AG04449 (cell line): ENCODE measurements around the gene HTT.
A peak's percentile ranks its signal among the peaks of the same experiment; 100 is the strongest.
"Not testable (repeated sequence)": the region's sequence is repeated elsewhere in the genome, so short reads cannot be mapped to it uniquely, and the experiment has no call there.

ENCODE experiments used
- CTCF ChIA-PET: fragments of 350-600 bp; formaldehyde crosslinking; extraction: SDS; loops from one replicate; lab custom pipeline; 2021; ENCODE audit warnings: antibody characterized with exemption; lab: Yijun Ruan, JAX
- POLR2A ChIA-PET: fragments of 400-600, 350-600 bp; formaldehyde crosslinking; extraction: SDS; loops from one replicate; lab custom pipeline; 2020; ENCODE audit warnings: antibody characterized with exemption, inconsistent platforms; lab: Yijun Ruan, JAX
- DNase-seq: peaks from one replicate; pipeline ENCODE4 v3.0.0-alpha.2; 2010; ENCODE audit warnings: low read depth, low spot score
- H3K4me3 ChIP-seq: 2 replicates; pipeline ENCODE4 v1.5.1; 2011; ENCODE audit warnings: low read depth, mild to moderate bottlenecking, control low read depth, low read length
- TF ChIP-seq, protein P1 (sequence below): IDR thresholded peaks from one replicate; pipeline ENCODE4 v1.5.1; 2011; ENCODE audit warnings: mild to moderate bottlenecking, moderate library complexity, low read length, control low read depth, inconsistent platforms; ENCODE audit not compliant: insufficient read depth; ENCODE audit errors: missing control alignments

Gene HTT

DNA sequence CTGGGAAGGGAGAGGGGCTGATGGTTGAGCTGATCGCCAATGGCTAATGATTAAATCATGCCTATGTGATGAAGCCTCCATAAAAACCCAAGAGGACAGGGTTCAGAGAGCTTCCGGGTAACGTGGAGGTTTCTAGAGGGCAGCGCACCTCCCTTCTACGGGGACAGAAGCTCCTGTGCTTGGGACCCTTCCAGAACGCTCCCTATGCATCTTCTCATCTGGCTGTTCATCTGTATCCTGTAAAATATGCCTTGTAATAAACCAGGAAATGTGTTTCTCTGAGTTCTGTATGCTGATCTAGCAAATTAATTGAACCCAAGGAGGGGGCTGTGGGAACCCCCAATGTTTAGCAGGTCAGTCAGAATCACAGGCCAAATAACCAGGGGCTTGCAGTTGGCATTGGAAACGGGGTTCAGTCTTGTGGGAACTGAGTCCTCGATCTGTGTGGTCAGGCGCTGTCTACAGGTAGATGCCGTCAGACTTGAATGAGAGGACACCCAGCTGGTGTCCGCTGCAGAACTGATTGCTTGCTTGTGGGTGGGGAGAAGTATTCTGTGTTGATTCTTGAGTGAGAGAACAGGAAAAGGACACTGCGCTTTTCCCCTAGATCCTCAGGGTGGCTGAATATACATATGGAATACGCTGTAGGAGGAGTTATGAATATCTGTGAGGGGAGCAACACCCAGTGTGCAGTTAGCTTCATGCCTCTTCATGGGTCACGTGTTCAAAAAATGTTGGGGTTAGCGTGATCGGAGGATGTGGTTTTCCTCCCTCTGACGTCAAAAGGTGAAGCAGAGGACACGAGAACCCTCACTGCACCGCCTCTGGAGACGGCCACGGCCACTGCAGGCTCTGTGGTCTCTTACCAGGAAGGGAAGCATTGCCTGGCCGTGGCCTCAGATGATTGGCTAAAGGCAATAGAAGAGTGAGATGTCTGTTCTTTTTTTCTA is 29.3 kb upstream of the HTT start:
- peak; percentile 36 for DNase-seq
- ChIA-PET POLR2A (no interaction called here), CTCF (interaction anchor here (0.9 to 5.4 kb wide), 6 partner anchors 8 to 75 kb away, joined by 3 to 31 read pairs (median 4); no protein-coding TSS in a partner anchor)
- TF ChIP-seq, protein P1, sequence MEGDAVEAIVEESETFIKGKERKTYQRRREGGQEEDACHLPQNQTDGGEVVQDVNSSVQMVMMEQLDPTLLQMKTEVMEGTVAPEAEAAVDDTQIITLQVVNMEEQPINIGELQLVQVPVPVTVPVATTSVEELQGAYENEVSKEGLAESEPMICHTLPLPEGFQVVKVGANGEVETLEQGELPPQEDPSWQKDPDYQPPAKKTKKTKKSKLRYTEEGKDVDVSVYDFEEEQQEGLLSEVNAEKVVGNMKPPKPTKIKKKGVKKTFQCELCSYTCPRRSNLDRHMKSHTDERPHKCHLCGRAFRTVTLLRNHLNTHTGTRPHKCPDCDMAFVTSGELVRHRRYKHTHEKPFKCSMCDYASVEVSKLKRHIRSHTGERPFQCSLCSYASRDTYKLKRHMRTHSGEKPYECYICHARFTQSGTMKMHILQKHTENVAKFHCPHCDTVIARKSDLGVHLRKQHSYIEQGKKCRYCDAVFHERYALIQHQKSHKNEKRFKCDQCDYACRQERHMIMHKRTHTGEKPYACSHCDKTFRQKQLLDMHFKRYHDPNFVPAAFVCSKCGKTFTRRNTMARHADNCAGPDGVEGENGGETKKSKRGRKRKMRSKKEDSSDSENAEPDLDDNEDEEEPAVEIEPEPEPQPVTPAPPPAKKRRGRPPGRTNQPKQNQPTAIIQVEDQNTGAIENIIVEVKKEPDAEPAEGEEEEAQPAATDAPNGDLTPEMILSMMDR: no peak
- H3K4me3 ChIP-seq: no peak overlapping the region

DNA sequence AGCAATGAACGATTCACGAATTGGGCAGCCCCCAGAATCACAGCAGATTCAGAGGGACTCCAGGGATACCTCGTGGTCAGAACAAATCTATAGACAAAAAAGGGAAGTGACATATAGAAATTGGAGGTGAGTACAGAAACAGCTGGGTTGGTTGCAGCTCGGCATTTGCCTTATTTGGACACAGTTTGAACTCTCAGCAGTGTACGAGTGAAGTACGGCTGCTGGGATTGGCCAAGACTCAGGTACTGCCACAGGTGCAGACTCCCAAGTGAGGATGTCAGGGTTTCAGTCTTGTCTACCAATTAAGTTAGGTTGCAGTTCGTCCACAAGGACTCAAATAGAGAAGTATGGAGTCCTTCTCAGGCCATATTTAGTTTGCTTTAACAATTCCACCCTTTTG is 28.3 kb upstream of the HTT start:
- ChIA-PET POLR2A (no interaction called here), CTCF (interaction anchor here (0.9 to 5.4 kb wide), 9 partner anchors 9 to 90 kb away, joined by 3 to 31 read pairs (median 4); no protein-coding TSS in a partner anchor)
- no peak overlapping the region for H3K4me3 ChIP-seq
- TF ChIP-seq, protein P1: no peak
- no peak for DNase-seq

DNA sequence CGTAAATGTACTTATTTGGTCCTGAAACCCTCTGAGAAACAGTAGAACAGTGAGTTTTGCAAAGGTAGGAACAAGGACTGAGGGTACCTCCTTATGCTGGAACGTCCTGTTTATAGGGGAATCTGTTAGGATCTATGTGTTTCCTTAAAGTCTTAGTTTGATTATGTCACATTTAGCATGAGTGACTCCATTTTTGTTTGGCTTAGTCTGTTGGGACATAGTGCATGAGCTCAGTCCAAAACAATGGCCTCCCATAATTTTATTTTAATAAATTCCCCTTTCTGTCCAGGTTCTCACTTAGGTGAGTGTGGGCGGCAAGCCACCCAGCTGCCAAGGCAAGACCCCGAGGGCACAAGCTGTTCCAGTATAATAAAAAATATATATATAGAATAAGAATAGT is 27.9 kb upstream of the HTT start:
- TF ChIP-seq, protein P1: no peak
- no peak overlapping the region for H3K4me3 ChIP-seq
- ChIA-PET POLR2A (interaction anchor here (0.6 kb wide), 1 partner anchor 15 kb away, joined by 3 read pairs; no protein-coding TSS in a partner anchor), CTCF (interaction anchor here (0.9 to 1.9 kb wide), 10 partner anchors 9 to 296 kb away, joined by 3 to 13 read pairs (median 4); no protein-coding TSS in a partner anchor)
- DNase-seq: no peak

DNA sequence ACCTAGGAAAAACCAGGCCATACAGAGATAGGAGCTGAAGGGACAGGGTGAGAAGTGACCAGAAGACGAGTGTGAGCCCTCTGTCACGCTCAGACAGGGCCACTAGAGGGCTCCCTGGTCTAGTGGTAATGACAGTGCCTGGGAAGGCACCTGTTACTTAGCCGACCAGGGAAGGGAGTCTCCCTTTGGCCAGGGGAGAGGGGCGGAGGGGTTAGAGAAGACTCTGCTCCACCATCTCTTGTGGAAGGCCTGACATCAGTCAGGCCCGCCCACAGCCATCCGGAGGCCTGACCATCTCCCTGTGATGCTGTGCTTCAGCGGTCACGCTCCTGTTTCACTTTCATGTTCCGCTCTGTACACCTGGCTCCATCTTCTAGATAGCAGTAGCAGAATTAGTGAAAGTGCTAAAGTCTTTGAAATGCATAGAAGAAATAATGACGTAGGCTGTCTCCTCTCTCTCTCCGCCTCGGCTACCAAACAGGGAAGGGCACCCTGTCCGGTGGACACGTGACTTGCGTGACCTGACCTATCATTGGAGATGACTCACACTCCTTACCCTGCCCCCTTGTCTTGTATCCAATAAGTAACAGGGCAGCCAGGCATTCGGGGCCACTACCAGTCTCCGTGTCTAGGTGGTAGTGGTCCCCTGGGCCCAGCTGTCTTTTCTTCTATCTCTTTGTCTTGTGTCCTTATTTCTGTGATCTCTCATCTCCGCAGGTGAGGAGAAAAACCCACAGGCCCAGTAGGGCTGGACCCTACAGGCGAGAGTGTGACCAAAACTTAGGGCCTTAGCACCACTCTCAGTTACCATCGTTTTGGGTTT is 26.8 kb upstream of the HTT start:
- H3K4me3 ChIP-seq: no peak overlapping the region
- CTCF ChIA-PET: interaction anchor here (0.8 to 1.9 kb wide), 13 partner anchors 10 to 297 kb away, joined by 3 to 13 read pairs (median 4); no protein-coding TSS in a partner anchor
- DNase-seq: no peak
- TF ChIP-seq, protein P1: peak; percentile 87
- POLR2A ChIA-PET: interaction anchor here (0.6 kb wide), 1 partner anchor 14 kb away, joined by 3 read pairs; no protein-coding TSS in a partner anchor

DNA sequence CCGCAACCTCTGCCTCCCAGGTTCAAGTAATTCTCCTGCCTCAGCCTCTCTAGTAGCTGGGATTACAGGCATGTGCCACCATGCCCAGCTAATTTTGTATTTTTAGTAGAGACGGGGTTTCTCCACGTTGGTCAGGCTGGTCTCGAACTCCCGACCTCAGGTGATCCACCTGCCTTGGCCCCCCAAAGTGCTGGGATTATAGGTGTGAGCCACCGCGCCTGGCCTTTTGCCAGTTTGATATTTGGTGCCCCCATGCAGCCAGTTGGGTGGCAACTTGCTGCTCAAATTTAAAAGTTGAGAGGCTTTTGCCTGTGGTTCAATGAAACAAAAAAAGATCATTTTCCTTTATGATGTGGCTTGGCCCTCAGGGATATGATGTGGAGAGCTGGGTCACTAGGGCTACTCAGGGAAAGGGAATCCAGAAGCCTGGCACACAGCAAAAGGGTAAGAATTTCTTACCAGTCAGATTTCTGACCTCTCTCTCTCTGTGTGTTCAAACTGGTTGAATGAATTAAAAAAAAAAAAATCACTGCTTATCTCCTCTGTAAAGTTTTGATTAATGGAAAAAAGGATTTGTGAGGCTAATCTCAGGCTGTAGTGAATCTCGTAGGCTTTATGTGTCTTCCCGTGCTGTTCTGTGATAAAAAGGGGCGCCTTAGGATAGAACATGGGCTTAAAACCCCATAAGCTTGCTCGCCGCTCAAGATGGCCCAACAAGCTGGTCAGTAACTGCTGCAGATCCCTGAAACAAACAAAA is 23.2 kb upstream of the HTT start:
- POLR2A ChIA-PET, H3K4me3 ChIP-seq, DNase-seq: not testable (repeated sequence)
- CTCF ChIA-PET: interaction anchor here (1.3 to 1.5 kb wide), 2 partner anchors 9 to 36 kb away, joined by 4 to 5 read pairs; no protein-coding TSS in a partner anchor
